HL-60 (cell line): ENCODE measurements around the gene METRN.

Experiments used
- DNase-seq, 2 experiments: peaks; one replicate each; pipeline ENCODE4 v3.0.0-alpha.2; 2010 to 2020; ENCODE audit warnings: low read depth in 1 of 2, low spot score in 1 of 2
- H3K27ac ChIP-seq: fragments of 250-450 bp; sonication (Bioruptor Pico); replicated peaks from 2 replicates; pipeline ENCODE4 v1.5.1; 2020; ENCODE audit warnings: mild to moderate bottlenecking, moderate library complexity
- H3K27me3 ChIP-seq: fragments of 250-450 bp; sonication (Bioruptor Pico); 2 replicates; pipeline ENCODE4 v1.5.1; 2021; ENCODE audit warnings: mild to moderate bottlenecking, moderate library complexity; ENCODE audit not compliant: insufficient read depth, poor library complexity, severe bottlenecking
- H3K4me3 ChIP-seq: replicated peaks from 2 replicates; pipeline ENCODE4 v1.5.1; 2011; ENCODE audit warnings: mild to moderate bottlenecking, control low read depth, low read length; ENCODE audit not compliant: insufficient read depth
- GABPA ChIP-seq: IDR thresholded peaks from 2 replicates; pipeline ENCODE4 v1.6.1; 2012; ENCODE audit warnings: low read depth
- POLR2AphosphoS5 ChIP-seq: IDR thresholded peaks from 2 replicates; pipeline ENCODE4 v1.6.1; 2012; ENCODE audit warnings: low read depth
- SPI1 ChIP-seq: IDR thresholded peaks from 2 replicates; pipeline ENCODE4 v1.6.1; 2012; ENCODE audit warnings: low read depth, mild to moderate bottlenecking, borderline replicate concordance
- TF ChIP-seq, protein P1 (sequence below): IDR thresholded peaks from one replicate; pipeline ENCODE4 v1.5.1; 2011; ENCODE audit warnings: low read length, control low read depth, inconsistent platforms; ENCODE audit not compliant: insufficient read depth
- TF ChIP-seq, protein P2 (sequence below): IDR thresholded peaks from 2 replicates; pipeline ENCODE4 v1.6.1; 2012; ENCODE audit warnings: low read depth; ENCODE audit not compliant: insufficient replicate concordance

METRN gene

DNA sequence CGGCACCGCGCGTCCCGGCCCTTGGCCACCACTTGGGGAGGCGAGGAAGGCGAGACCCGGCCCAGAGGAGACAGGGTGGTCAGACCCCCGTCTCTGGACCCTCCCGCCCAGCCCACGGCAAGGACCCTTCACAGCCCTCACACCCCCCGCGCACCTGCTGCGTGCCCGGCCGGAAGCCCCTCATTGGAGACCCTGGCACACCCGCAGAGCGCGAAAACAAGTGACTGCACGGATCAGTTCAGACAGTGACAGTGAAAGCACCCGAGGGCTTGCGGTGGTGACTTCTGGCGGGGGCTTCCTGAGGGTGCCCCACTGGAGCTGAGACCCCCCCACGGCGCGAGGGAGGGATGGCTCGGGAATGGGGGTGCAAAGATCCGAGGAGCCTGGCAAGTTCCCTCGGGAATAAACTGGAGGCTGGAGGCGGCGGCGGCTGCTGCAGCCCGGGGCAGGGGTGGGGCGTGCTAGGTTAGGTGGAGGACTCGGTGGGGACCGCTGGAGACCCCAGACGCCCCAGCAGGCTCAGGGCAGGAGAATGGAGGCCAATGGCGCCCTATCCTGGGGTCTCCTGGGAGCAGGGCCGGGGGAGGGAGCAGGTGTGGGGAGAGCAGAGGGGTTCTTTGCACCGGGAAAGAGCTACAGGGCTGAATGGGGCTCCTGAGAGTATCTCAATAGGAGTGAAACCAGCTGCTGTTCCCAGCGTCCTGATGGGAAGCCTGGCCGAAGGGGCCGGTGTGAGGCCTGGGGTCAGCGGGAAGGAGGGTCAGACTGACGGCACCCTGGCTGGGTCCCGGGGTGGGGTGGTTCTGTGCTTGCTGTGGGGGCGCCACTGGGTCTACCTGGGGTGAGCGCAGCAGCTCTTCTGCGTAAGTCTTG is 8.5 kb upstream of the METRN start:
- no peak overlapping the region for H3K27ac ChIP-seq
- TF ChIP-seq, protein P1, sequence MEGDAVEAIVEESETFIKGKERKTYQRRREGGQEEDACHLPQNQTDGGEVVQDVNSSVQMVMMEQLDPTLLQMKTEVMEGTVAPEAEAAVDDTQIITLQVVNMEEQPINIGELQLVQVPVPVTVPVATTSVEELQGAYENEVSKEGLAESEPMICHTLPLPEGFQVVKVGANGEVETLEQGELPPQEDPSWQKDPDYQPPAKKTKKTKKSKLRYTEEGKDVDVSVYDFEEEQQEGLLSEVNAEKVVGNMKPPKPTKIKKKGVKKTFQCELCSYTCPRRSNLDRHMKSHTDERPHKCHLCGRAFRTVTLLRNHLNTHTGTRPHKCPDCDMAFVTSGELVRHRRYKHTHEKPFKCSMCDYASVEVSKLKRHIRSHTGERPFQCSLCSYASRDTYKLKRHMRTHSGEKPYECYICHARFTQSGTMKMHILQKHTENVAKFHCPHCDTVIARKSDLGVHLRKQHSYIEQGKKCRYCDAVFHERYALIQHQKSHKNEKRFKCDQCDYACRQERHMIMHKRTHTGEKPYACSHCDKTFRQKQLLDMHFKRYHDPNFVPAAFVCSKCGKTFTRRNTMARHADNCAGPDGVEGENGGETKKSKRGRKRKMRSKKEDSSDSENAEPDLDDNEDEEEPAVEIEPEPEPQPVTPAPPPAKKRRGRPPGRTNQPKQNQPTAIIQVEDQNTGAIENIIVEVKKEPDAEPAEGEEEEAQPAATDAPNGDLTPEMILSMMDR, result no peak
- TF ChIP-seq, protein P2, sequence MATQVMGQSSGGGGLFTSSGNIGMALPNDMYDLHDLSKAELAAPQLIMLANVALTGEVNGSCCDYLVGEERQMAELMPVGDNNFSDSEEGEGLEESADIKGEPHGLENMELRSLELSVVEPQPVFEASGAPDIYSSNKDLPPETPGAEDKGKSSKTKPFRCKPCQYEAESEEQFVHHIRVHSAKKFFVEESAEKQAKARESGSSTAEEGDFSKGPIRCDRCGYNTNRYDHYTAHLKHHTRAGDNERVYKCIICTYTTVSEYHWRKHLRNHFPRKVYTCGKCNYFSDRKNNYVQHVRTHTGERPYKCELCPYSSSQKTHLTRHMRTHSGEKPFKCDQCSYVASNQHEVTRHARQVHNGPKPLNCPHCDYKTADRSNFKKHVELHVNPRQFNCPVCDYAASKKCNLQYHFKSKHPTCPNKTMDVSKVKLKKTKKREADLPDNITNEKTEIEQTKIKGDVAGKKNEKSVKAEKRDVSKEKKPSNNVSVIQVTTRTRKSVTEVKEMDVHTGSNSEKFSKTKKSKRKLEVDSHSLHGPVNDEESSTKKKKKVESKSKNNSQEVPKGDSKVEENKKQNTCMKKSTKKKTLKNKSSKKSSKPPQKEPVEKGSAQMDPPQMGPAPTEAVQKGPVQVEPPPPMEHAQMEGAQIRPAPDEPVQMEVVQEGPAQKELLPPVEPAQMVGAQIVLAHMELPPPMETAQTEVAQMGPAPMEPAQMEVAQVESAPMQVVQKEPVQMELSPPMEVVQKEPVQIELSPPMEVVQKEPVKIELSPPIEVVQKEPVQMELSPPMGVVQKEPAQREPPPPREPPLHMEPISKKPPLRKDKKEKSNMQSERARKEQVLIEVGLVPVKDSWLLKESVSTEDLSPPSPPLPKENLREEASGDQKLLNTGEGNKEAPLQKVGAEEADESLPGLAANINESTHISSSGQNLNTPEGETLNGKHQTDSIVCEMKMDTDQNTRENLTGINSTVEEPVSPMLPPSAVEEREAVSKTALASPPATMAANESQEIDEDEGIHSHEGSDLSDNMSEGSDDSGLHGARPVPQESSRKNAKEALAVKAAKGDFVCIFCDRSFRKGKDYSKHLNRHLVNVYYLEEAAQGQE, result no peak
- no peak for TF ChIP-seq SPI1
- TF ChIP-seq GABPA, result no peak
- TF ChIP-seq POLR2AphosphoS5, result no peak
- H3K27me3 ChIP-seq, result peaks cover 70% of the 10 kb centered on the region
- no peak for DNase-seq
- H3K4me3 ChIP-seq, result no peak overlapping the region

DNA sequence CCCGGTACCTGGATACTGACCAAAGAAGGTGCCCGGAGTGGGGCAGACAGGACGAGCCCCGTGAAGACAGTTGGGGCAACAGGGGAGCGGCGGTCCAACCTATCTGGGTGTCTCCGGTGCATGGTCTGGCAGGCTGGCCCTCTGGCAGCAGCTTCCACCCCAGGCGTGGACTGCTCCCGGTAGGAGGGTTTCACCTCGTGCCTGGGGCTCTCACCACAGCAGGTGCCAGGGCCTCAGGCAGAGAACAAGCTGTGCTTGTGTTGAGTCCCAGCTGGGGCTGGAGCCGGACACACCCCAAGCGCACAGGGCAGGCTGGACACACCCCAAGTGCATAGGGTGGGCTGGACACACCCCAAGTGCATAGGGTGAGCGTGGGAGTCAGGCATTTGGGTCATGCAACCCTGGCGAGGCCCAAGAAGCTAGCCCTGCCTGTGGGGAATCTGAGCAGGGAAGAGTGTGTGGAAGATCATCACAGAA is 7.8 kb upstream of the METRN start:
- H3K27ac ChIP-seq, result no peak overlapping the region
- peaks cover 65% of the 10 kb centered on the region for H3K27me3 ChIP-seq
- no peak for DNase-seq
- no peak for TF ChIP-seq POLR2AphosphoS5
- TF ChIP-seq, protein P2, result no peak
- TF ChIP-seq SPI1, result no peak
- TF ChIP-seq GABPA, result no peak
- TF ChIP-seq, protein P1, result no peak
- H3K4me3 ChIP-seq, result no peak overlapping the region

DNA sequence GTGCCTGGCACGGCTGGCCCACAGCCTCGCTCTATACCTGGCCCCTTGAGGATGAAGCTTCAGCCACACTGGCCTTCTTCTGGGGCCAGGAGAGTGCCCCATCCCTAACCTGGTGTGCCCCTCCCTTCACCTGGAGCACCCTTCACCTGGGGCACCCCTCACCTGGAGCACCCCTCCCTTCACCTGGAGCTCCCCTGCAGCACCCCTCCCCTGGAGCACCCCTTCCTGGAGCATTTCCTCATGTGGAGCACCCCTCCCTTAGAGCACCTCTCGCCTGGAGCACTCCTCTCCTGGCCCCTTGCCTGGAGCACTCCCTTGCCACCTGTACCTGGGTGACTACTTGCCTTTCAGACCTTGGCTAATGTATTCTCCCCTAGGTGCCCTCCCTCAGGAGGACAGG is 6.9 kb upstream of the METRN start:
- TF ChIP-seq, protein P2, result no peak
- TF ChIP-seq, protein P1, result no peak
- no peak for TF ChIP-seq GABPA
- no peak for TF ChIP-seq SPI1
- no peak for TF ChIP-seq POLR2AphosphoS5
- no peak overlapping the region for H3K27ac ChIP-seq

More for the DNA sequence above, 6.9 kb upstream of the METRN start:
- no peak for DNase-seq
- no peak overlapping the region for H3K4me3 ChIP-seq
- peaks cover 61% of the 10 kb centered on the region for H3K27me3 ChIP-seq
